Cerebellar nuclear complex (tissue), 1 donor: ENCODE results near the gene LGALS7B.
"Not testable (repeated sequence)": the region's sequence is repeated elsewhere in the genome, so short reads cannot be mapped to it uniquely, and the experiment has no call there.

Experiments used
- DNase-seq, 2 experiments: peaks; one replicate each; lab custom pipeline; 2025; lab: John Stamatoyannopoulos, UW

LGALS7B gene

GRCh38 chr19:38821230-38821825 is 32.3 kb downstream of the LGALS7B start:
- not testable (repeated sequence) for DNase-seq

- not testable (repeated sequence) for DNase-seq
Observed at GRCh38 chr19:38825936-38826335, 36.9 kb downstream of the LGALS7B start.

- DNase-seq = no peak
Observed at GRCh38 chr19:38826856-38827551, 38.0 kb downstream of the LGALS7B start.

- DNase-seq = not testable (repeated sequence)
Observed at GRCh38 chr19:38829203-38829602, 40.2 kb downstream of the LGALS7B start.

GRCh38 chr19:38830039-38830733 is 41.2 kb downstream of the LGALS7B start:
- no peak for DNase-seq

- no peak for DNase-seq
Observed at GRCh38 chr19:38831142-38831605, 42.2 kb downstream of the LGALS7B start.

- no peak for DNase-seq
Observed at GRCh38 chr19:38833092-38833425, 44.1 kb downstream of the LGALS7B start.

- no peak for DNase-seq
Observed at GRCh38 chr19:38834104-38834490, 45.1 kb downstream of the LGALS7B start.

- DNase-seq = no peak
Observed at GRCh38 chr19:38834590-38834989, 45.6 kb downstream of the LGALS7B start.

GRCh38 chr19:38836159-38836982 is 47.4 kb downstream of the LGALS7B start:
- DNase-seq = no peak

- no peak for DNase-seq
Observed at GRCh38 chr19:38836983-38837626, 48.1 kb downstream of the LGALS7B start.

GRCh38 chr19:38837656-38838121 is 48.7 kb downstream of the LGALS7B start:
- DNase-seq = no peak

GRCh38 chr19:38838208-38838985 is 49.4 kb downstream of the LGALS7B start:
- no peak for DNase-seq

GRCh38 chr19:38838986-38839761 is 50.2 kb downstream of the LGALS7B start:
- DNase-seq = no peak

- no peak for DNase-seq
Observed at GRCh38 chr19:38839816-38840582, 51.0 kb downstream of the LGALS7B start.

GRCh38 chr19:38840583-38840968 is 51.6 kb downstream of the LGALS7B start:
- no peak for DNase-seq
